HCT116 (cell line): ENCODE measurements around the gene LRRC34. TPM values are rescaled to one million over a fixed set of nuclear protein-coding genes. Genes with fewer than 3 reads are reported as not detected.

Experiments
- ATAC-seq: fragments of 200-7000 bp; cut with Tn5 transposase; 2 replicates; pipeline ENCODE4 v1.9.1; 2020; ENCODE audit warnings: mild to moderate bottlenecking, moderate library complexity
- BruUV-seq: library from RNA; stranded (reverse); fragments of 400-500 nt; replicated peaks from 2 replicates; lab custom pipeline; 2021; lab: Mats Ljungman, UMichigan
- CTCF ChIA-PET: fragments of 300-600 bp; sonication (Branson Sonifier 250); formaldehyde crosslinking; loops from one replicate; lab custom pipeline; 2021; ENCODE audit warnings: antibody characterized with exemption; lab: Charles Lee
- POLR2A ChIA-PET: fragments of 300-600, 350-600 bp; sonication (Branson Sonifier 250); formaldehyde crosslinking; loops from one replicate; lab custom pipeline; 2021; ENCODE audit warnings: antibody characterized with exemption; lab: Charles Lee
- RAD21 ChIA-PET, 2 experiments: fragments of 300-600 bp; sonication (Branson Sonifier 250); formaldehyde crosslinking; loops; one replicate each; lab custom pipeline; 2023; ENCODE audit warnings: low total read pairs in 2 of 2; ENCODE audit not compliant: uncharacterized antibody in 2 of 2, unreplicated experiment in 2 of 2, low non-redundant PET in 1 of 2; lab: Charles Lee
- DNase-seq: peaks from one replicate; pipeline ENCODE4 v3.0.0-alpha.2; 2010; ENCODE audit warnings: low read depth, low spot score
- H2AFZ ChIP-seq: fragments of 200-600 bp; shearing (Covaris generic), sonication (generic); 2 replicates; pipeline ENCODE4 v1.6.1; 2017; ENCODE audit warnings: low read depth, mixed run types, mixed read lengths, antibody characterized with exemption, low read length; ENCODE audit not compliant: poor library complexity, severe bottlenecking
- H3K27ac ChIP-seq: 2 replicates; pipeline ENCODE4 v1.5.1; 2012; ENCODE audit warnings: low read depth, low read length
- H3K27me3 ChIP-seq: fragments of 200-600 bp; sonication (generic); 2 replicates; pipeline ENCODE4 v1.6.1; 2016; ENCODE audit warnings: mixed run types, low read length, mixed read lengths; ENCODE audit not compliant: insufficient read depth
- H3K36me3 ChIP-seq, 2 experiments: fragments of 200-500 bp in 1 of 2; fragments of 200-600 bp in 1 of 2; sonication (Bioruptor generic) in 1 of 2; sonication (generic) in 1 of 2; 2 replicates each; pipeline versions ENCODE4 v1.5.1 to v1.6.1; 2014 to 2016; ENCODE audit warnings: low read length in 2 of 2, inconsistent platforms in 1 of 2, mixed read lengths in 1 of 2, mixed run types in 1 of 2; ENCODE audit not compliant: insufficient read depth in 2 of 2, control insufficient read depth in 1 of 2
- H3K4me1 ChIP-seq, 2 experiments: fragments of 200-600 bp in 1 of 2; sonication (generic) in 1 of 2; 2 replicates each; pipeline versions ENCODE4 v1.5.1 to v1.6.1; 2012 to 2017; ENCODE audit warnings: low read length in 2 of 2, inconsistent platforms in 1 of 2, mild to moderate bottlenecking in 1 of 2, mixed read lengths in 1 of 2, mixed run types in 1 of 2, moderate library complexity in 1 of 2; ENCODE audit not compliant: insufficient read depth in 2 of 2, control insufficient read depth in 1 of 2
- H3K4me2 ChIP-seq: fragments of 200-600 bp; sonication (generic); 2 replicates; pipeline ENCODE4 v1.6.1; 2017; ENCODE audit warnings: mixed run types, low read length, mixed read lengths
- H3K4me3 ChIP-seq, 2 experiments: fragments of 200-600 bp in 1 of 2; sonication (generic) in 1 of 2; replicated peaks in 1 of 2; 2 replicates each; pipeline ENCODE4 v1.5.1; 2011 to 2016; ENCODE audit warnings: low read length in 2 of 2, control low read depth in 1 of 2, low read depth in 1 of 2, mild to moderate bottlenecking in 1 of 2, mixed read lengths in 1 of 2, mixed run types in 1 of 2
- H3K79me2 ChIP-seq: fragments of 200-600 bp; sonication (generic); 2 replicates; pipeline ENCODE4 v1.6.1; 2017; ENCODE audit warnings: mild to moderate bottlenecking, mixed run types, low read length, moderate library complexity, mixed read lengths; ENCODE audit not compliant: insufficient read depth
- H3K9ac ChIP-seq: fragments of 200-600 bp; sonication (generic); 2 replicates; pipeline ENCODE4 v1.6.1; 2016; ENCODE audit warnings: low read length, mixed read lengths
- H3K9me2 ChIP-seq: fragments of 200-600 bp; sonication (generic), shearing (Covaris generic); 2 replicates; pipeline ENCODE4 v1.6.1; 2017; ENCODE audit warnings: mixed run types, mild to moderate bottlenecking, moderate library complexity; ENCODE audit not compliant: insufficient read depth
- H3K9me3 ChIP-seq, 2 experiments: fragments of 200-500 bp in 1 of 2; fragments of 200-600 bp in 1 of 2; sonication (Bioruptor generic) in 1 of 2; sonication (generic) in 1 of 2; 2 replicates each; pipeline ENCODE4 v1.6.1; 2014 to 2017; ENCODE audit warnings: low read length in 2 of 2, mixed read lengths in 2 of 2, inconsistent platforms in 1 of 2, low read depth in 1 of 2, mild to moderate bottlenecking in 1 of 2, mixed run types in 1 of 2, moderate library complexity in 1 of 2; ENCODE audit not compliant: control insufficient read depth in 1 of 2, insufficient read depth in 1 of 2
- H4K20me1 ChIP-seq: fragments of 200-600 bp; sonication (generic), shearing (Covaris generic); 2 replicates; pipeline ENCODE4 v1.6.1; 2017; ENCODE audit warnings: mixed run types, mild to moderate bottlenecking, moderate library complexity; ENCODE audit not compliant: insufficient read depth
- CBX3 ChIP-seq: IDR thresholded peaks from 2 replicates; pipeline ENCODE4 v1.6.1; 2012; ENCODE audit warnings: low read depth
- CEBPB ChIP-seq: IDR thresholded peaks from 2 replicates; pipeline ENCODE4 v1.6.1; 2012; ENCODE audit warnings: low read depth
- CTCF ChIP-seq, 3 experiments: fragments of 200-600 bp in 1 of 3; sonication (generic) in 1 of 3; IDR thresholded peaks in 2 of 3; conservative IDR thresholded peaks in 1 of 3; 2 replicates each; pipeline ENCODE4 v1.5.1; 2012 to 2017; ENCODE audit warnings: low read depth in 2 of 3, low read length in 2 of 3, antibody characterized with exemption in 1 of 3, borderline replicate concordance in 1 of 3, control low read depth in 1 of 3, mild to moderate bottlenecking in 1 of 3, mixed read lengths in 1 of 3, mixed run types in 1 of 3, moderate library complexity in 1 of 3; ENCODE audit not compliant: insufficient read depth in 1 of 3
- ELF1 ChIP-seq: IDR thresholded peaks from 2 replicates; pipeline ENCODE4 v1.6.1; 2012; ENCODE audit warnings: low read depth, borderline replicate concordance
- EZH2 ChIP-seq: fragments of 200-600 bp; sonication (generic); IDR thresholded peaks from 2 replicates; pipeline ENCODE4 v1.6.1; 2017; ENCODE audit warnings: antibody characterized with exemption, mixed run types
- FOSL1 ChIP-seq: IDR thresholded peaks from 2 replicates; pipeline ENCODE4 v1.6.1; 2012; ENCODE audit warnings: low read depth
- JUND ChIP-seq: IDR thresholded peaks from 2 replicates; pipeline ENCODE4 v1.6.1; 2012
- POLR2A ChIP-seq: IDR thresholded peaks from 2 replicates; pipeline ENCODE4 v1.7.0; 2011; ENCODE audit warnings: borderline replicate concordance; ENCODE audit not compliant: insufficient read depth, insufficient read length; ENCODE audit errors: extremely low read depth
- POLR2AphosphoS5 ChIP-seq: IDR thresholded peaks from 2 replicates; pipeline ENCODE4 v1.6.1; 2011; ENCODE audit warnings: mild to moderate bottlenecking, low read depth, low read length, moderate library complexity
- RAD21 ChIP-seq: IDR thresholded peaks from 2 replicates; pipeline ENCODE4 v1.6.1; 2012; ENCODE audit warnings: low read depth, mild to moderate bottlenecking
- REST ChIP-seq: IDR thresholded peaks from 2 replicates; pipeline ENCODE4 v1.6.1; 2012; ENCODE audit warnings: low read depth
- SIN3A ChIP-seq: IDR thresholded peaks from 2 replicates; pipeline ENCODE4 v1.6.1; 2012; ENCODE audit warnings: low read depth
- SP1 ChIP-seq: IDR thresholded peaks from 2 replicates; pipeline ENCODE4 v1.6.1; 2012; ENCODE audit warnings: low read depth
- SRF ChIP-seq: IDR thresholded peaks from 2 replicates; pipeline ENCODE4 v1.6.1; 2012; ENCODE audit warnings: low read depth
- TCF7L2 ChIP-seq: IDR thresholded peaks from 2 replicates; pipeline ENCODE4 v1.7.0; 2011; ENCODE audit warnings: borderline replicate concordance, inconsistent platforms; ENCODE audit not compliant: insufficient read depth, insufficient read length; ENCODE audit errors: extremely low read depth
- YY1 ChIP-seq: IDR thresholded peaks from 2 replicates; pipeline ENCODE4 v1.6.1; 2011; ENCODE audit warnings: low read length, low read depth, moderate library complexity, mild to moderate bottlenecking; ENCODE audit not compliant: insufficient replicate concordance; ENCODE audit errors: extremely low read depth
- ZFX ChIP-seq: fragments of 450-650 bp; IDR thresholded peaks from 2 replicates; pipeline ENCODE4 v1.6.1; 2017
- intact Hi-C: fragments of 100-400 bp; cut with micrococcal nuclease; formaldehyde crosslinking; loops from 2 replicates; pipeline ENCODE4 v1.10.0; 2022
- total RNA-seq: library from RNA; stranded (reverse); gene quantifications from one replicate; pipeline ENCODE4 v1.2.1, GENCODE V29; 2021; ENCODE audit not compliant: unreplicated experiment
- TF ChIP-seq, protein P1 (sequence below): IDR thresholded peaks from 2 replicates; pipeline ENCODE4 v1.6.1; 2012
- TF ChIP-seq, protein P2 (sequence below): IDR thresholded peaks from 2 replicates; pipeline ENCODE4 v1.6.1; 2011; ENCODE audit warnings: mild to moderate bottlenecking, low read length, moderate library complexity; ENCODE audit not compliant: insufficient replicate concordance; ENCODE audit errors: extremely low read depth
- TF ChIP-seq, protein P3 (sequence below): IDR thresholded peaks from 2 replicates; pipeline ENCODE4 v1.6.1; 2012

The LRRC34 gene
- total RNA-seq, 1 experiment from 2014 or later = not detected

DNA sequence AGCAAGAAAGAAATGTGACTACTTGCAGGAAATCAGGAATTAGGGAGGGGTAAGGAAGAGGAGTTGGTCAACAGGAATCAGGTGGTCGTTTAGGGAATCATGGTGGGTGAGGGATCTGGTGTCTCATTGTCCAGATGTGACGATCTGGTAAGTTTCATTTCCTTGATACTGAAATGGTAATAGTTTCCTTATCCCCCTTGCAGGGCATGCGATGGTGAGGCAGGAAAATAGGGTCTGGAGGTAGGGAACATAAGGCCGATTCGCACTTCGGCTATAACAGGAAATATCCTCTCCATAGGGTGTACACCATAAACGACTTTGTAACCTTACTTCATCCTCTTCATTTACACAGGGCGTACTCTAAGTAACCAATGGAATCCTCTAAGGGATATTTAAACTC, 574 bp upstream of the LRRC34 start:
- ATAC-seq = peak; percentile 14; the same call in 1 of the 2 replicates
- ChIA-PET POLR2A (no interaction called here), RAD21 (no interaction called here), CTCF (no interaction called here)
- Histone ChIP-seq H3K27me3 (no peaks in the 10 kb centered on the region), H3K4me2 (no peak overlapping the region), H3K9me2 (no peaks in the 10 kb centered on the region), H3K4me1 (no peaks in the 10 kb centered on the region), H3K27ac (no peak overlapping the region), H3K79me2 (no peaks in the 10 kb centered on the region), H3K9ac (no peak overlapping the region), H3K9me3 (no peaks in the 10 kb centered on the region), H4K20me1 (no peaks in the 10 kb centered on the region), H2AFZ (no peak overlapping the region), H3K4me3 (no peak overlapping the region), H3K36me3 (no peaks in the 10 kb centered on the region)
- intact Hi-C loops = no loop called here
- no TSS peak for BruUV-seq
- TF ChIP-seq, protein P1, sequence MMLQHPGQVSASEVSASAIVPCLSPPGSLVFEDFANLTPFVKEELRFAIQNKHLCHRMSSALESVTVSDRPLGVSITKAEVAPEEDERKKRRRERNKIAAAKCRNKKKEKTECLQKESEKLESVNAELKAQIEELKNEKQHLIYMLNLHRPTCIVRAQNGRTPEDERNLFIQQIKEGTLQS = no peak
- TF ChIP-seq, protein P2, sequence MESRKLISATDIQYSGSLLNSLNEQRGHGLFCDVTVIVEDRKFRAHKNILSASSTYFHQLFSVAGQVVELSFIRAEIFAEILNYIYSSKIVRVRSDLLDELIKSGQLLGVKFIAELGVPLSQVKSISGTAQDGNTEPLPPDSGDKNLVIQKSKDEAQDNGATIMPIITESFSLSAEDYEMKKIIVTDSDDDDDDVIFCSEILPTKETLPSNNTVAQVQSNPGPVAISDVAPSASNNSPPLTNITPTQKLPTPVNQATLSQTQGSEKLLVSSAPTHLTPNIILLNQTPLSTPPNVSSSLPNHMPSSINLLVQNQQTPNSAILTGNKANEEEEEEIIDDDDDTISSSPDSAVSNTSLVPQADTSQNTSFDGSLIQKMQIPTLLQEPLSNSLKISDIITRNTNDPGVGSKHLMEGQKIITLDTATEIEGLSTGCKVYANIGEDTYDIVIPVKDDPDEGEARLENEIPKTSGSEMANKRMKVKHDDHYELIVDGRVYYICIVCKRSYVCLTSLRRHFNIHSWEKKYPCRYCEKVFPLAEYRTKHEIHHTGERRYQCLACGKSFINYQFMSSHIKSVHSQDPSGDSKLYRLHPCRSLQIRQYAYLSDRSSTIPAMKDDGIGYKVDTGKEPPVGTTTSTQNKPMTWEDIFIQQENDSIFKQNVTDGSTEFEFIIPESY = no peak
- TF ChIP-seq POLR2AphosphoS5 (no peak), CTCF (IDR thresholded peaks at IDR 0.05 in 2 of 3, conservative IDR thresholded peaks at IDR 0.05 in 1 of 3; ENCODE audit: borderline replicate concordance in 1 of 3, insufficient read depth in 1 of 3, low read depth in 2 of 3, low read length in 2 of 3) (no peak), REST (no peak), CBX3 (no peak), YY1 (no peak), ZFX (no peak), SIN3A (no peak), JUND (no peak), POLR2A (no peak), RAD21 (no peak), SRF (no peak), CEBPB (no peak), FOSL1 (no peak), SP1 (no peak), EZH2 (no peak), TCF7L2 (no peak), ELF1 (no peak)
- TF ChIP-seq, protein P3, sequence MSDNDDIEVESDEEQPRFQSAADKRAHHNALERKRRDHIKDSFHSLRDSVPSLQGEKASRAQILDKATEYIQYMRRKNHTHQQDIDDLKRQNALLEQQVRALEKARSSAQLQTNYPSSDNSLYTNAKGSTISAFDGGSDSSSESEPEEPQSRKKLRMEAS = no peak
- no peak for DNase-seq
